CD14-positive monocyte (primary cell): ENCODE measurements around the gene RGS19. TPM values are rescaled to one million over a fixed set of nuclear protein-coding genes. Genes with fewer than 3 reads are reported as not detected.
A peak's percentile ranks its signal among the peaks of the same experiment; 100 is the strongest.

Experiments used
- DNase-seq, 3 donors: peaks; one replicate each; pipeline ENCODE4 v3.0.0-alpha.2; 2011 to 2022
- H2AFZ ChIP-seq: 2 replicates; pipeline ENCODE4 v1.6.0; 2012; ENCODE audit warnings: mild to moderate bottlenecking, low read depth, low read length, inconsistent platforms; ENCODE audit not compliant: insufficient read depth, poor library complexity, severe bottlenecking
- H3K27ac ChIP-seq, 2 donors: 1 replicate in 1 of 2; 2 replicates in 1 of 2; pipeline ENCODE4 v1.5.1; 2012 to 2013; ENCODE audit warnings: low read length in 2 of 2, control low read depth in 1 of 2, inconsistent platforms in 1 of 2, low read depth in 1 of 2, mild to moderate bottlenecking in 1 of 2
- H3K27me3 ChIP-seq, 2 donors: one replicate each; pipeline versions ENCODE4 v1.6.0 to v1.6.1; 2011 to 2013; ENCODE audit warnings: low read length in 2 of 2; ENCODE audit not compliant: control insufficient read depth in 2 of 2, insufficient read depth in 2 of 2
- H3K36me3 ChIP-seq, 2 donors: replicated peaks in 1 of 2; 1 replicate in 1 of 2; 2 replicates in 1 of 2; pipeline versions ENCODE4 v1.5.1 to v1.6.1; 2012 to 2013; ENCODE audit warnings: low read length in 2 of 2, control low read depth in 1 of 2, inconsistent platforms in 1 of 2, mild to moderate bottlenecking in 1 of 2; ENCODE audit not compliant: insufficient read depth in 2 of 2, control insufficient read depth in 1 of 2
- H3K4me1 ChIP-seq, 2 donors: 1 replicate in 1 of 2; 2 replicates in 1 of 2; pipeline versions ENCODE4 v1.5.1 to v1.6.1; 2012 to 2013; ENCODE audit warnings: low read length in 2 of 2, control low read depth in 1 of 2, inconsistent platforms in 1 of 2, mild to moderate bottlenecking in 1 of 2, moderate library complexity in 1 of 2; ENCODE audit not compliant: insufficient read depth in 2 of 2, control insufficient read depth in 1 of 2
- H3K4me2 ChIP-seq: replicated peaks from 2 replicates; pipeline ENCODE3; 2012; ENCODE audit warnings: low read length, moderate library complexity, mild to moderate bottlenecking; ENCODE audit not compliant: poor library complexity, severe bottlenecking; ENCODE audit errors: extremely low read depth
- H3K4me3 ChIP-seq, 3 experiments: fragments of 200-600 bp in 1 of 3; sonication (generic) in 1 of 3; replicated peaks in 1 of 3; 1 replicate in 2 of 3; 2 replicates in 1 of 3; pipeline ENCODE4 v1.5.1; 2011 to 2013; ENCODE audit warnings: low read length in 3 of 3, mild to moderate bottlenecking in 3 of 3, control low read depth in 2 of 3, low read depth in 2 of 3, inconsistent platforms in 1 of 3, moderate library complexity in 1 of 3
- H3K79me2 ChIP-seq: 2 replicates; pipeline ENCODE4 v1.6.0; 2012; ENCODE audit warnings: mild to moderate bottlenecking, control low read depth, inconsistent platforms, low read length, moderate library complexity; ENCODE audit not compliant: insufficient read depth
- H3K9ac ChIP-seq: 2 replicates; pipeline ENCODE4 v1.6.0; 2017; ENCODE audit warnings: low read length, mild to moderate bottlenecking; ENCODE audit not compliant: insufficient read depth, poor library complexity, severe bottlenecking
- H3K9me3 ChIP-seq, 2 donors: replicated peaks in 1 of 2; 1 replicate in 1 of 2; 2 replicates in 1 of 2; pipeline versions ENCODE4 v1.5.1 to v1.6.1; 2012 to 2013; ENCODE audit warnings: low read length in 2 of 2, control low read depth in 1 of 2; ENCODE audit not compliant: control insufficient read depth in 1 of 2, insufficient read depth in 1 of 2
- H4K20me1 ChIP-seq: 2 replicates; pipeline ENCODE4 v1.6.0; 2012; ENCODE audit warnings: mild to moderate bottlenecking, low read length, control low read depth, moderate library complexity; ENCODE audit not compliant: insufficient read depth
- H3K27ac Mint-ChIP-seq, 7 donors: one replicate each; pipeline ENCODE4 v1.8.0; 2020; ENCODE audit warnings: mild to moderate bottlenecking in 7 of 7, mixed read lengths in 7 of 7, moderate library complexity in 6 of 7, inconsistent platforms in 2 of 7
- H3K27me3 Mint-ChIP-seq, 3 donors: one replicate each; pipeline ENCODE4 v1.8.0; 2021 to 2022; ENCODE audit warnings: low read depth in 3 of 3, mild to moderate bottlenecking in 3 of 3, mixed read lengths in 3 of 3, moderate library complexity in 3 of 3, inconsistent platforms in 1 of 3
- H3K36me3 Mint-ChIP-seq, 2 donors: one replicate each; pipeline ENCODE4 v1.8.0; 2020; ENCODE audit warnings: mixed read lengths in 2 of 2, inconsistent platforms in 1 of 2, mild to moderate bottlenecking in 1 of 2
- H3K4me1 Mint-ChIP-seq: one replicate; pipeline ENCODE4 v1.8.0; 2020; ENCODE audit warnings: mild to moderate bottlenecking, mixed read lengths
- H3K4me3 Mint-ChIP-seq, 2 donors: one replicate each; pipeline ENCODE4 v1.8.0; 2020; ENCODE audit warnings: mild to moderate bottlenecking in 2 of 2, mixed read lengths in 2 of 2, moderate library complexity in 1 of 2
- H3K9me3 Mint-ChIP-seq, 7 donors: one replicate each; pipeline ENCODE4 v1.8.0; 2020 to 2022; ENCODE audit warnings: mixed read lengths in 7 of 7, mild to moderate bottlenecking in 6 of 7, moderate library complexity in 6 of 7, inconsistent platforms in 2 of 7
- CTCF ChIP-seq: fragments of 200-600 bp; IDR thresholded peaks from one replicate; pipeline ENCODE4 v1.8.0; 2022; ENCODE audit warnings: antibody characterized with exemption, mild to moderate bottlenecking
- WGBS: methylation state at CpG from one replicate; pipeline ENCODE4 v1.1.5; 2013; ENCODE audit warnings: missing lambda C conversion rate; ENCODE audit not compliant: insufficient coverage; 5-methylcytosine and 5-hydroxymethylcytosine counted together
- intact Hi-C, 2 donors: fragments of 100-400 bp; cut with micrococcal nuclease; formaldehyde crosslinking; loops; one replicate each; pipeline versions ENCODE4 v1.15.0 to v1.15.1; 2023
- polyA plus RNA-seq, 3 donors: library from polyadenylated mRNA; depleted of rRNA in 1 of 3; unstranded in 2 of 3; stranded (reverse) in 1 of 3; fragments of 300-500 nt in 2 of 3; fragments of >200 nt in 1 of 3; fragmentation: Illumina TruSeq in 2 of 3; gene quantifications; 1 replicate in 2 of 3; 2 replicates in 1 of 3; pipeline ENCODE4 v1.2.3, GENCODE V29; 2012 to 2021

The RGS19 gene
- polyA plus RNA-seq, 3 donors = 235 to 280 (median 244) TPM

- Histone ChIP-seq H3K9me3 (peaks cover 0 to 4% of the 10 kb centered on the region in 2 donors), H4K20me1 (no peaks in the 10 kb centered on the region), H3K27me3 (peaks cover 22 to 65% of the 10 kb centered on the region in 2 donors), H3K4me2 (no peak overlapping the region), H3K4me1 (peaks cover 20 to 29% of the 10 kb centered on the region in 2 donors), H3K79me2 (no peaks in the 10 kb centered on the region), H3K27ac (no peak overlapping the region), H3K4me3 (no peak overlapping the region), H2AFZ (no peak overlapping the region), H3K36me3 (no peaks in the 10 kb centered on the region), H3K9ac (no peak overlapping the region)
- no peak for DNase-seq
- TF ChIP-seq CTCF = no peak
- Mint-ChIP-seq H3K36me3 (no peaks in the 10 kb centered on the region), H3K27ac (no peak overlapping the region), H3K4me3 (peak overlapping the region in 1 of 2 donors; percentile 2), H3K4me1 (peaks cover 17% of the 10 kb centered on the region), H3K27me3 (peaks cover 70 to 88% (median 74%) of the 10 kb centered on the region in 3 donors), H3K9me3 (peaks cover 0 to 7% (median 2%) of the 10 kb centered on the region in 7 donors)
- WGBS = no CpG with 5 or more reads among the region's 9 CpGs
- intact Hi-C loops = no loop called here
Observed at GRCh38 chr20:64043768-64044167, 35.5 kb downstream of the RGS19 start.

- H3K36me3 Mint-ChIP-seq = no peaks in the 10 kb centered on the region
- WGBS = under 1% methylated on average over 22 of the region's 55 CpGs
- Histone ChIP-seq H2AFZ (peak overlapping the region; percentile 83), H3K27me3 (peaks cover 26 to 67% of the 10 kb centered on the region in 2 donors), H3K9ac (peak overlapping the region; percentile 64), H3K4me2 (peak overlapping the region; percentile 85), H3K27ac (no peak overlapping the region), H3K36me3 (no peaks in the 10 kb centered on the region), H3K4me1 (peaks cover 24 to 40% of the 10 kb centered on the region in 2 donors), H3K9me3 (no peaks in the 10 kb centered on the region), H3K4me3 (peak overlapping the region; percentile 39 to 78 (median 49)), H4K20me1 (no peaks in the 10 kb centered on the region), H3K79me2 (no peaks in the 10 kb centered on the region)
- peak overlapping the region; percentile 78 to 88 for H3K4me3 Mint-ChIP-seq
- H3K27me3 Mint-ChIP-seq = peaks cover 71 to 92% (median 75%) of the 10 kb centered on the region in 3 donors
- intact Hi-C loops = no loop called here
- peak overlapping the region in 1 of 7 donors; percentile 30 for H3K27ac Mint-ChIP-seq
- TF ChIP-seq CTCF = no peak
- H3K4me1 Mint-ChIP-seq = peaks cover 21% of the 10 kb centered on the region
- DNase-seq = peak in 1 of 3 donors; percentile 42
- H3K9me3 Mint-ChIP-seq = peaks cover 0 to 10% (median 2%) of the 10 kb centered on the region in 7 donors
Observed at GRCh38 chr20:64042054-64042781, 37.1 kb downstream of the RGS19 start.
